Measurements from ENCODE around the gene MSANTD1. TPM values are rescaled to one million over a fixed set of nuclear protein-coding genes. Genes with fewer than 3 reads are reported as not detected.
"Not testable (repeated sequence)": the region's sequence is repeated elsewhere in the genome, so short reads cannot be mapped to it uniquely, and the experiment has no call there.

Gene MSANTD1
- total RNA-seq, 1 donor from 2014 or later: 1.6 TPM

DNA sequence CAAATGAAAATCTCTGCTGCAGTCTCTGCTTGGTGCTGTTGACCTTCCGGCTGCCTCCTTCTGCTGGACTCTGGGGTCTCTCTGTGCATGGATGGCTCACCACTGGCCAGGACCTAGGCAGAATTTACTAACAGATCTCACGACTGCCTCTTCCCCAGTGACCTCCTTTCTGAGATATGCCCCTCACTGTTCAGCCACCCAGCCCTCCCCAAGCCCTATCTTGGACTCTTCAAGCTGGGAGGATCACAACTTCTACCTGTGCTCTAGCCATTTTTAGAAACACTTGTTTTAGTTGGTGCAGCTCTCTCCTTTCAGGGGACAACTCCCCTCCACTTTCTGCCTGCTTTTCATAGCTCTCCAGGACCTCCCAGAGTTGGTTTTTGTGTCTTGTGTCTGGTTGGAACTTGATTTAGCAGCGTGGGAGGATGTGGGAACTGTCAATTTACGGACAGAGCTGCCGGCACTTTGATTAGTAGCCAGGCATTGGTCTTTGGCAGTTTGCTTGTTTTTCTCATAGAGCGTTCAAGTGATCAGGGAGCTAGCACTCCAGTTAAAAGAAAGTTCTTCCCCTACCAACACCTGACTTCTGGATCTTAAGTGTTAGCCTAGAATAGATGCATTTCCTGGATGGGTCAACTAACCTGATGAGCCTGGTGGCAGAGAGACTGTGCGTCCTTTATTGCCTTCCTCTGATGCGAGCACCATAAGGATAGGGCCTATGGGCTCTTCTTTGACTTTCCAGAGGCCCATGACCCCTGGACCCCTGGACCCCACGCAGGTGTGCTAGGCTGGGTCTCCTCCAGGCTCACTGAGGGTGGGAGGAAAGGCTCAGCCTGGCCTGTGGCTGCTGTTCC lies 50.4 kb downstream of the MSANTD1 start:
- Mint-ChIP-seq H3K4me3 (ENCODE audit: unreplicated experiment) (no peak overlapping the region), H3K27ac (ENCODE audit: unreplicated experiment) (no peak overlapping the region), H3K27me3 (ENCODE audit: low read depth, unreplicated experiment) (peaks cover 4% of the 10 kb centered on the region), H3K4me1 (ENCODE audit: low read depth, unreplicated experiment) (peaks cover 11% of the 10 kb centered on the region), H3K9me3 (ENCODE audit: unreplicated experiment) (peaks cover 6% of the 10 kb centered on the region), H3K36me3 (ENCODE audit: low read depth, unreplicated experiment) (peaks cover 3% of the 10 kb centered on the region)
- H3K9me3 ChIP-seq (ENCODE audit: insufficient read depth, low read depth, low read length): peaks cover 4% of the 10 kb centered on the region
- no peak overlapping the region for H2AFZ ChIP-seq (ENCODE audit: low read depth, low read length)
- no peak overlapping the region for H3K4me2 ChIP-seq (ENCODE audit: low read length)
- H3K4me1 ChIP-seq (ENCODE audit: insufficient read depth, low read length): peaks cover under 1% of the 10 kb centered on the region
- no peak overlapping the region for H3K27ac ChIP-seq (ENCODE audit: low read depth, low read length)
- no peak overlapping the region for H3K4me3 ChIP-seq (ENCODE audit: insufficient read depth, low read depth, low read length)
- H4K20me1 ChIP-seq (ENCODE audit: insufficient read depth, low read length): peaks cover 91% of the 10 kb centered on the region
- no peak for FAIRE-seq
- no peaks in the 10 kb centered on the region for H3K36me3 ChIP-seq (ENCODE audit: insufficient read depth, low read length)
- H3K27me3 ChIP-seq (ENCODE audit: insufficient read depth, low read length): no peaks in the 10 kb centered on the region
- no peak for TF ChIP-seq EZH2 (IDR thresholded peaks at IDR 0.05; ENCODE audit: insufficient read depth, low read length)
- TF ChIP-seq, protein P1, sequence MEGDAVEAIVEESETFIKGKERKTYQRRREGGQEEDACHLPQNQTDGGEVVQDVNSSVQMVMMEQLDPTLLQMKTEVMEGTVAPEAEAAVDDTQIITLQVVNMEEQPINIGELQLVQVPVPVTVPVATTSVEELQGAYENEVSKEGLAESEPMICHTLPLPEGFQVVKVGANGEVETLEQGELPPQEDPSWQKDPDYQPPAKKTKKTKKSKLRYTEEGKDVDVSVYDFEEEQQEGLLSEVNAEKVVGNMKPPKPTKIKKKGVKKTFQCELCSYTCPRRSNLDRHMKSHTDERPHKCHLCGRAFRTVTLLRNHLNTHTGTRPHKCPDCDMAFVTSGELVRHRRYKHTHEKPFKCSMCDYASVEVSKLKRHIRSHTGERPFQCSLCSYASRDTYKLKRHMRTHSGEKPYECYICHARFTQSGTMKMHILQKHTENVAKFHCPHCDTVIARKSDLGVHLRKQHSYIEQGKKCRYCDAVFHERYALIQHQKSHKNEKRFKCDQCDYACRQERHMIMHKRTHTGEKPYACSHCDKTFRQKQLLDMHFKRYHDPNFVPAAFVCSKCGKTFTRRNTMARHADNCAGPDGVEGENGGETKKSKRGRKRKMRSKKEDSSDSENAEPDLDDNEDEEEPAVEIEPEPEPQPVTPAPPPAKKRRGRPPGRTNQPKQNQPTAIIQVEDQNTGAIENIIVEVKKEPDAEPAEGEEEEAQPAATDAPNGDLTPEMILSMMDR (IDR thresholded peaks at IDR 0.05; ENCODE audit: insufficient read depth, low read depth, low read length): no peak
- H3K9ac ChIP-seq (ENCODE audit: low read length): no peak overlapping the region
- DNase-seq (ENCODE audit: low read depth): no peak
- H3K79me2 ChIP-seq (ENCODE audit: insufficient read depth, low read length): peaks cover 89% of the 10 kb centered on the region

DNA sequence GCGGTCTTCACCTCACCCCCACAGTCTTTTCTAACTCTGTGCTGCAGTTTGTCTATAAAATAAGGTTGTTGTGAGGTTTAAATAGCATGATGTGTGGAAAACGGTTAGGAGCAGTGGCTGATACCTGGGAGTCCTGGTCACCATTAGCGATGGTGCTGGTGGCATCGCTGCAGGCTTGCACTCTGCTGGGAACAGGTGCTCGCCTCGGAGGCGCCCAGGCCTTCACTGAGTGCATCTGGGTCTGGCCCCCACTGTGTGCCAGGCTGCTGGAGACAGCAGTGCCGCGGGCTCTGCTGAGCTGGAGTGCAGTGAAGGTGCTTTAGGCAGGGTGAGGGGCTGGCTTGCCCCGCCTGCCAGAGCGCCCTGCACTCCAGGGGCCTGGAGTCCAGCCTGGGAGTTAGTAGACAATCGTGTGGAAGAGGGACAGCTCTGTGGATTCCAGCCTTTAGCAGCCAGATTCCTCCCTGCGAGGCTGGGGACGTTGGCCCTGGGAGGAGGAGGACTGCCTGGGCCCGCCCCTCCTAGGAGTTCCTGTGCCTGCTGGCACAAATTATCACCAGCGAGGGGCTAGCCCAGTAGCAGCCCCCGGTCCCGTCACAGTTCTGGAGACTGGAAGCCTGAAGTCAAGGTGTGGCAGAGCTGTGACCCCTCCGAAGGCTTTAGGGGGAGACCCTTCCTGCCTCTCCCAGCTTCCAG lies 51.2 kb downstream of the MSANTD1 start:
- Mint-ChIP-seq H3K27me3 (ENCODE audit: low read depth, unreplicated experiment) (peaks cover 2% of the 10 kb centered on the region), H3K36me3 (ENCODE audit: low read depth, unreplicated experiment) (peaks cover 3% of the 10 kb centered on the region), H3K4me3 (ENCODE audit: unreplicated experiment) (no peak overlapping the region), H3K4me1 (ENCODE audit: low read depth, unreplicated experiment) (peaks cover 14% of the 10 kb centered on the region), H3K9me3 (ENCODE audit: unreplicated experiment) (peaks cover 6% of the 10 kb centered on the region), H3K27ac (ENCODE audit: unreplicated experiment) (no peak overlapping the region)
- no peak overlapping the region for H3K4me3 ChIP-seq (ENCODE audit: insufficient read depth, low read depth, low read length)
- peaks cover 91% of the 10 kb centered on the region for H4K20me1 ChIP-seq (ENCODE audit: insufficient read depth, low read length)
- no peaks in the 10 kb centered on the region for H3K36me3 ChIP-seq (ENCODE audit: insufficient read depth, low read length)
- H2AFZ ChIP-seq (ENCODE audit: low read depth, low read length): no peak overlapping the region
- no peak overlapping the region for H3K9ac ChIP-seq (ENCODE audit: low read length)
- H3K4me2 ChIP-seq (ENCODE audit: low read length): no peak overlapping the region
- TF ChIP-seq, protein P1 (IDR thresholded peaks at IDR 0.05; ENCODE audit: insufficient read depth, low read depth, low read length): no peak
- no peak for TF ChIP-seq EZH2 (IDR thresholded peaks at IDR 0.05; ENCODE audit: insufficient read depth, low read length)
- H3K9me3 ChIP-seq (ENCODE audit: insufficient read depth, low read depth, low read length): peaks cover 4% of the 10 kb centered on the region
- DNase-seq (ENCODE audit: low read depth) (no peak), FAIRE-seq (no peak)
- peaks cover 8% of the 10 kb centered on the region for H3K4me1 ChIP-seq (ENCODE audit: insufficient read depth, low read length)
- H3K27ac ChIP-seq (ENCODE audit: low read depth, low read length): no peak overlapping the region
- H3K27me3 ChIP-seq (ENCODE audit: insufficient read depth, low read length): no peaks in the 10 kb centered on the region
- peaks cover 86% of the 10 kb centered on the region for H3K79me2 ChIP-seq (ENCODE audit: insufficient read depth, low read length)

DNA sequence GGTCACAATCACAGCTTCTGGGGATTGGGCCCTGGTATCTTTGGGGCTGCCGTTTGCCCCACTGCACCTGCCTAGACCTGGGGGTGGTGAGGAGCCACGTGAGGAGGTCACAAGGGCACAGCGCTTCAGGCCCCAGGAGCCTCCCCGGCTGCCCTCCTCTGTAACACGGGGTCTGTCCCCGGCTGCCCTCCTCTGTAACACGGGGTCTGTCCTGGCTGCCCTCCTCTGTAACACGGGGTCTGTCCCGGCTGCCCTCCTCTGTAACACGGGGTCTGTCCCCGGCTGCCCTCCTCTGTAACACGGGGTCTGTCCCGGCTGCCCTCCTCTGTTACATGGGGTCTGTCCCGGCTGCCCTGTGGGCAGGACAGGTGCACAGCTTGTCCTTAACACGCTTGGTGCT lies 51.9 kb downstream of the MSANTD1 start:
- not testable (repeated sequence) for H3K4me3 Mint-ChIP-seq (ENCODE audit: unreplicated experiment); H2AFZ ChIP-seq (ENCODE audit: low read depth, low read length); H3K9me3 Mint-ChIP-seq (ENCODE audit: unreplicated experiment); FAIRE-seq; H3K27me3 Mint-ChIP-seq (ENCODE audit: low read depth, unreplicated experiment); H3K27ac Mint-ChIP-seq (ENCODE audit: unreplicated experiment); H3K9ac ChIP-seq (ENCODE audit: low read length); H3K4me2 ChIP-seq (ENCODE audit: low read length); H3K9me3 ChIP-seq (ENCODE audit: insufficient read depth, low read depth, low read length); DNase-seq (ENCODE audit: low read depth); H3K4me3 ChIP-seq (ENCODE audit: insufficient read depth, low read depth, low read length); H3K36me3 ChIP-seq (ENCODE audit: insufficient read depth, low read length); H3K27me3 ChIP-seq (ENCODE audit: insufficient read depth, low read length); H3K27ac ChIP-seq (ENCODE audit: low read depth, low read length); H3K36me3 Mint-ChIP-seq (ENCODE audit: low read depth, unreplicated experiment)
- Histone ChIP-seq H3K79me2 (ENCODE audit: insufficient read depth, low read length) (peaks cover 88% of the 10 kb centered on the region), H4K20me1 (ENCODE audit: insufficient read depth, low read length) (peaks cover 97% of the 10 kb centered on the region), H3K4me1 (ENCODE audit: insufficient read depth, low read length) (peaks cover 15% of the 10 kb centered on the region)
- H3K4me1 Mint-ChIP-seq (ENCODE audit: low read depth, unreplicated experiment): peaks cover 22% of the 10 kb centered on the region
